Lower leg skin (tissue), 4 donors: ENCODE data around the gene ABL1. TPM values are rescaled to one million over a fixed set of nuclear protein-coding genes. Genes with fewer than 3 reads are reported as not detected.

Source experiments
- DNase-seq, 2 donors: peaks; one replicate each; pipeline ENCODE4 v3.0.0-alpha.2; 2019; ENCODE audit warnings: low spot score in 2 of 2
- H3K4me3 ChIP-seq: fragments of 200-600 bp; sonication (generic); 2 replicates; pipeline ENCODE4 v1.5.1; 2017; ENCODE audit warnings: mild to moderate bottlenecking, low read depth; ENCODE audit not compliant: poor library complexity, severe bottlenecking
- CTCF ChIP-seq, 3 donors: fragments of 450-650 bp; IDR thresholded peaks; one replicate each; pipeline ENCODE4 v1.5.1; 2016; ENCODE audit warnings: antibody characterized with exemption in 3 of 3, mild to moderate bottlenecking in 3 of 3, moderate library complexity in 2 of 3
- POLR2A ChIP-seq, 2 donors: fragments of 450-650 bp; IDR thresholded peaks; one replicate each; pipeline ENCODE4 v1.6.1; 2016 to 2017; ENCODE audit warnings: antibody characterized with exemption in 2 of 2, mild to moderate bottlenecking in 1 of 2, moderate library complexity in 1 of 2
- WGBS, 2 donors: methylation state at CpG; one replicate each; pipeline ENCODE4 v1.1.5; 2018; 5-methylcytosine and 5-hydroxymethylcytosine counted together
- intact Hi-C: fragments of 100-400 bp; cut with DNase I; formaldehyde crosslinking; loops from one replicate; pipeline ENCODE4 v1.15.0; 2023; ENCODE audit warnings: low total_unique reads
- total RNA-seq, 4 donors: library from RNA; depleted of rRNA; stranded (reverse); fragments of >200 nt; gene quantifications; one replicate each; pipeline ENCODE4 v1.1.0, GENCODE V29; 2016

ABL1 gene
- total RNA-seq, 4 donors from 2014 or later: 21.2 to 47.2 (median 34.3) TPM

- 47 to 59% methylated on average over 27 to 28 of the region's 28 CpGs for WGBS, 2 donors
- intact Hi-C loops: loop anchor here (5.0 to 10.0 kb wide), 2 partner anchors 96 to 153 kb away; no protein-coding TSS in a partner anchor
- DNase-seq: peak; percentile 72 to 94
- no peak overlapping the region for H3K4me3 ChIP-seq
- TF ChIP-seq CTCF (IDR thresholded peaks at IDR 0.05) (no peak), POLR2A (IDR thresholded peaks at IDR 0.05) (no peak)
Measured at GRCh38 chr9:130860458-130861316, 25.6 kb downstream of the ABL1 start.

GRCh38 chr9:130861372-130862180, 26.5 kb downstream of the ABL1 start:
- TF ChIP-seq POLR2A (IDR thresholded peaks at IDR 0.05) (no peak), CTCF (IDR thresholded peaks at IDR 0.05) (no peak)
- DNase-seq: no peak
- WGBS, 2 donors: 74 to 77% methylated on average over 8 of the region's 8 CpGs
- H3K4me3 ChIP-seq: no peak overlapping the region
- intact Hi-C loops: loop anchor here (5.0 to 10.0 kb wide), 2 partner anchors 97 to 154 kb away; no protein-coding TSS in a partner anchor

- no peak for DNase-seq
- TF ChIP-seq CTCF (IDR thresholded peaks at IDR 0.05) (no peak), POLR2A (IDR thresholded peaks at IDR 0.05) (no peak)
- H3K4me3 ChIP-seq: no peak overlapping the region
- whole genome bisulfite sequencing, 2 donors: 85 to 92% methylated on average over 8 of the region's 8 CpGs
- intact Hi-C loops: loop anchor here (5.0 to 10.0 kb wide), 2 partner anchors 97 to 155 kb away; no protein-coding TSS in a partner anchor
Measured at GRCh38 chr9:130862217-130862616, 27.2 kb downstream of the ABL1 start.

- intact Hi-C loops: loop anchor here (5.0 to 10.0 kb wide), 2 partner anchors 98 to 155 kb away; no protein-coding TSS in a partner anchor
- no peak overlapping the region for H3K4me3 ChIP-seq
- TF ChIP-seq CTCF (IDR thresholded peaks at IDR 0.05): no peak
- no peak for TF ChIP-seq POLR2A (IDR thresholded peaks at IDR 0.05)
- 81 to 86% methylated on average over 23 of the region's 23 CpGs for WGBS, 2 donors
- DNase-seq: no peak
Measured at GRCh38 chr9:130862747-130863146, 27.7 kb downstream of the ABL1 start.

GRCh38 chr9:130864541-130864940, 29.5 kb downstream of the ABL1 start:
- 86 to 93% methylated on average over 6 of the region's 6 CpGs for WGBS, 2 donors
- intact Hi-C loops: loop anchor here (5.0 to 10.0 kb wide), 2 partner anchors 100 to 157 kb away; no protein-coding TSS in a partner anchor
- TF ChIP-seq CTCF (IDR thresholded peaks at IDR 0.05) (no peak), POLR2A (IDR thresholded peaks at IDR 0.05) (no peak)
- no peak overlapping the region for H3K4me3 ChIP-seq
- no peak for DNase-seq
